ENCODE results near the gene XPO5. TPM values are rescaled to one million over a fixed set of nuclear protein-coding genes. Genes with fewer than 3 reads are reported as not detected.
"Not testable (repeated sequence)": the region's sequence is repeated elsewhere in the genome, so short reads cannot be mapped to it uniquely, and the experiment has no call there.

Gene XPO5
- total RNA-seq, 1 donor from 2014 or later, result 47.4 TPM

GRCh38 chr6:43517505-43518357 is 58.1 kb downstream of the XPO5 start:
- no peak for DNase-seq

- DNase-seq, result peak; percentile 93
Measured at GRCh38 chr6:43516697-43517504, 58.9 kb downstream of the XPO5 start, which contains the start of the genes POLR1C and YIPF3. Gene POLR1C (plus strand): TSS chr6:43517089. CDS start chr6:43517110, 21 bp downstream. Gene YIPF3 (minus strand): TSS chr6:43516926. CDS start chr6:43516807, 119 bp downstream.

DNA sequence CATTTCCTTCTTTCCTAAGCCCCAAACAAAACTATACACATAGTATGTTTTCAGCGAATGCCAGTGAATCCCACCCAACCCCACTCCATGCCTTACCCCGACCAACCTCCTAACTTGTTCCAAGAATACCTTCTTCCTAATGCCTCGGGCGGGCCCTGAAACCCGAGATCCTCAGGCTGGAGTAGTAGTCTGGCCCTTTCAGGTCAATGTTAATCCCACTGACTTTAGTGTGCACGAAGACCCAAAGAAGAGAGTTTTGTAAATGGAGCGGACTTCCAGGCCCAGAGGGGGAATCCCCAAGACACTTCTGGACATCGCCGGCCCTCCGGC is 59.5 kb downstream of the XPO5 start:
- DNase-seq, result no peak

- DNase-seq, result no peak
Measured at GRCh38 chr6:43515808-43516207, 60.0 kb downstream of the XPO5 start.

DNA sequence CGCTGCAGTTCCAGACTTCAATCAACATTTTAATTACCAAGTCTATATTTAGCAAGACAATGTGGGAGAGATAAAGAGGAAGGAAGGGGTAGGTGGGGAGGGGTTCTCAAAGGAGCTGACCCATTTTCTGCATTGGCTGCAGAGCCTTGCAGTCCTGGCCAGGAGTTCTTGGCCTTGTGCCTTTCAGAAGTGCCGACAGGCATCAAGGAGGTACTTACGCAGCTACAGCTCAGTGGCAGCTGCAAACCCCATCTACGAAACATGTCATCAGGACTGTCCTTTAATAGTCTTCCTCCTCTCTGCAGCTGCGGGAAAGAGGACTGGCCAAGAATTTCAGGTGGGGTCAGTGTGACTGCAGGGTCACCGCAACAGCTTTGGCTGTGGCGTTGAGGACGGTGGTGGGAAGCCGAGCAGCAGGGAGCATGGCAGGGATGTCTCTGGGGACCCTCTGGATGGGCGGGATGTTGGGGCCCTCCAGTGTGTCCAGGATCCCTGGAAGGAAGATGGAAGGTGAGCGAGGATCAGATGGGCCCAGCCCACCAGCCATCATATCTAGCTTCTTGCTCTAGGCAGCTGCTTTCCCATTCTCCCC is 63.9 kb downstream of the XPO5 start:
- DNase-seq, result no peak

DNA sequence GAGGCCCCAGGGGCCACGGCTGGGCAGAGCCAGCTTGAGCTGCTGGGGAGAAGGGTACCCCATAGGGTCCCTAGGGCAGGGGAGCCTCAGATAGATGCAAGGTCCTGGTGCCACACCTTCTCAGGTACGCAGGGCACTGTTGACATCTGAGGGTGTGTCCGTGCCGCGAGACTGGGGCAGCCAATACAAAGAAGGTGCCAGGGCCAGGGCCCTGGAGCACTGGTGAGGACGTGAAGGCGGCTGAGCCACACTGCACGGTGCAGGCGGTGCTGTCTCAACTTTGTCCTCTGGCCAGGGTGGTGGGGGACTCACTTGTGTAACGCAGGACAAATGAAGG is 65.0 kb downstream of the XPO5 start:
- DNase-seq, result no peak

DNA sequence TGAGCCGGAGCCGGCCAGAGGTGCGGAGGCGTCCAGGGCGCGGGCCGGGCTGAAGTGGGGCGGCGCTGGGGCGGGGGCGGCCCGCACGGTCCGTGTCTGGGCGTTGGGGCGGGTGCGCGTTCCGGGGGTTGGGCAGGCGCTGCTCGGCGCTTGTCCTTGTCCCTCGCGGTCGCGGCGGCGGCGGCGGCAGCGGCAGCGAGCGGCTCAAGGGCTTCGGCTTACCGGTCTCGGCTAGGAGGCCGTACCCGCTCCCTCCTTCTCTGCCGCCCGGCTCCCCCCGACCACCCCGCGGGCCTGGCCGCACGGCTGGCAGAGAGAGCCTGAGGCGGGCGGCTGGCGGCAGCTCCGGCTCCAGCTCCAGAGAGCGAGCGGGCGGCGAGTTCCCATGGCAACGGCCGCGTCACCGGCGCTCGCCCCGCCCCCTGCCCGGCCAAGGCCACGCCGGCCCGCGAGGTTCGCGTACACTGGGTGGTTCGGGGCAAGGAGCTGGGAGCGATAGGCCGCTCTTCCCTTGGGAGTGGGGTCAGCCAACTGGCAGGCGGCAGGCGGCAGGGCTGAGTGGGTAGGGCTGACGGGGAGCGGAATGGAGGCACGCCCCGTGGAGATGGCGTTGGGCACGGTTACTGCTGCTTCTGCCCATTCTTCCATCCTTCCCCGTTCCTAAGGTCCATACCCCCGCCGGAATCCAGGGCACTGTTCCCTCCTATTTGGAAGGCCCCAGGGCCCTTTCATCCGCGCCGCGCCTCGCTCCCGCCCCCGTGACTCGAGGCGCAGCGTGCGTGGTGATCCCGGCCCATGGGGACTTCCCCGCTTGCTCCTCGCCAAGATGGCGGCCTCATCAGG is 65.6 kb downstream of the XPO5 start, which contains the start of gene LRRC73:
Gene LRRC73, minus strand, starts transcription at position 363 of the 843 bp plus-strand sequence. CDS start 561 bp downstream, outside the sequence.
- peak; percentile 71 for DNase-seq

DNA sequence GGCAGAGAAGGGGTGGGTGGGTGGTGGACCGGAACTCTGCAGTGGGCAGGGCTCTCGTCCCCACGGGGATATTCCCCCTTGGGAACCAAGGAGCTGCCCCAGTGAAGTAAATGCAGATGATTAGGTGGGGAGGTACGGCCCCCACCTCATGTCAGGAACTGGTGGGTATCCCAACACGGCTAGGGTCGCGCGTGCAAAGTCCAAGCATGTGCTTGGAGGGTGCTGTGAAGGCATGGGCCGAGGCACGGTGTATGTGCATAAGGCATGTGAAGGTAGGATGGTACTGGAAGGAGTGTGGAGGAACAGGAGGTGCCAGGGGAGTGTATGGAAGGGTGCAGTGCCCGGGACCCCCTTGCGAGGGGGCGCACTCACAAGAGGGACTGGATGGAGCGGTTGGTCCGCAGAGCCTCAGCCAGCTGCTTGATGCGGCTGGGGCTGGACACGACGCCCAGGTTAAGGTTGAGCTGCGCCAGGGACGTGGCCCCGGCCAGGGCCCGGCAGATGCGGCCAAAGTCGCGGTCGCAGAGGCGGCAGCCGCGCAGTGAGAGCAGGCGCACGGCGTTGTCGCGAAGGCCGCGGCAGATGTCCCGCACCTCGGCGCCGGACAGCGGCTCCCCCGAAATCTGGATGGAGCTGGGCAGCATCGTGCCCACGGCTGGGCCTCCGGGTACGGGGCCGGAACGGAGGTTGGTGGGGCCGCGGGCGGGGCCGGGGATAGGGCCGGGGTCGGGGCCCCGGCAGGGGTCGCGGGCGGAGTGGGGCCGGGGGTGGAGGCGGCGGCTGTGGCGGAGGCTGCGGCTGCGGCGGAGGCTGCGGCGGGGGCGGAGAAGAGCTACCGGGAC is 66.5 kb downstream of the XPO5 start:
- no peak for DNase-seq

GRCh38 chr6:43508481-43509141 is 67.2 kb downstream of the XPO5 start:
- DNase-seq, result no peak

GRCh38 chr6:43506667-43507471 is 69.0 kb downstream of the XPO5 start:
- DNase-seq, result peak; percentile 51

- DNase-seq, result no peak
Measured at GRCh38 chr6:43506171-43506570, 69.7 kb downstream of the XPO5 start.

- DNase-seq, result no peak
Measured at GRCh38 chr6:43505718-43506117, 70.1 kb downstream of the XPO5 start.

GRCh38 chr6:43504756-43505593 is 70.9 kb downstream of the XPO5 start:
- DNase-seq, result no peak

- no peak for DNase-seq
Measured at GRCh38 chr6:43503443-43503842, 72.4 kb downstream of the XPO5 start.

- DNase-seq, result no peak
Measured at GRCh38 chr6:43502666-43503065, 73.2 kb downstream of the XPO5 start.

DNA sequence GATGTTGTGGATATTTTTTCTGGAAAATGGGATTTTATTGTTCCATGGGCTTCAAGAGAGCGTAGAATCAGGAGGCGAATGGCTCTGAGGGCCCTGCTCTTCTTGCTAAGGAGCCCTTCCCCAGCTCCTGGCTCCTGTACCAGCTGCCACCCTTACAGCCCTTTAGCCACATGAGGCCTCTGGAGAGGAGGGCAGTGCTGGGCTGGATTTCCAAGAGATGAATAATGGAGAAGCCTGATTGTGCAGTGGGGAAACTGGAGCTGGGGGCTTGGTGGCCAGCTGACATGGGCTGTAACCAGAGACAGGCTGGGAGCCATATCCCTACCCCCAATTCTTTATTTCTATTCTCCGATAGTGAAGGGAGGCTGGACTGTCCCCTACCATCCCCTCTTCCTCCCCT is 74.9 kb downstream of the XPO5 start:
- no peak for DNase-seq

- no peak for DNase-seq
Measured at GRCh38 chr6:43499028-43499815, 76.6 kb downstream of the XPO5 start.

- not testable (repeated sequence) for DNase-seq
Measured at GRCh38 chr6:43498291-43498690, 77.5 kb downstream of the XPO5 start.
